HG03342 (cell line): Measurements from ENCODE around the gene SIRPB2.

Experiments
- ATAC-seq: cut with Tn5 transposase; IDR thresholded peaks from one replicate; pipeline ENCODE4 v1.9.1; 2021; ENCODE audit warnings: mild to moderate bottlenecking, moderate library complexity; ENCODE audit not compliant: unreplicated experiment

Gene SIRPB2

GRCh38 chr20:1491281-1491840 is at the start of gene SIRPB2:
SIRPB2 (minus strand) TSS chr20:1491420; CDS start chr20:1491359, 61 bp downstream.
- no peak for ATAC-seq

- ATAC-seq: no peak
These were observed 48.7 kb upstream of the SIRPB2 start for GRCh38 chr20:1539816-1540419.

GRCh38 chr20:1538655-1539054 is 47.4 kb upstream of the SIRPB2 start:
- no peak for ATAC-seq

GRCh38 chr20:1537731-1538058 is 46.5 kb upstream of the SIRPB2 start:
- no peak for ATAC-seq

GRCh38 chr20:1536893-1537730 is 45.9 kb upstream of the SIRPB2 start:
- no peak for ATAC-seq

GRCh38 chr20:1535420-1536175 is 44.4 kb upstream of the SIRPB2 start:
- ATAC-seq: peak; percentile 92

- no peak for ATAC-seq
These were observed 43.3 kb upstream of the SIRPB2 start for GRCh38 chr20:1534526-1534925.

- no peak for ATAC-seq
These were observed 41.8 kb upstream of the SIRPB2 start for GRCh38 chr20:1533059-1533458.

- no peak for ATAC-seq
These were observed 37.6 kb upstream of the SIRPB2 start for GRCh38 chr20:1528811-1529210.

- no peak for ATAC-seq
These were observed 36.7 kb upstream of the SIRPB2 start for GRCh38 chr20:1527923-1528322.

GRCh38 chr20:1526896-1527295 is 35.7 kb upstream of the SIRPB2 start:
- no peak for ATAC-seq

GRCh38 chr20:1526310-1526709 is 35.1 kb upstream of the SIRPB2 start:
- no peak for ATAC-seq

- ATAC-seq: no peak
These were observed 32.8 kb upstream of the SIRPB2 start for GRCh38 chr20:1524004-1524403.

- no peak for ATAC-seq
These were observed 25.8 kb upstream of the SIRPB2 start for GRCh38 chr20:1517010-1517409.

GRCh38 chr20:1513801-1514200 is 22.6 kb upstream of the SIRPB2 start:
- no peak for ATAC-seq

- ATAC-seq: no peak
These were observed 18.0 kb upstream of the SIRPB2 start for GRCh38 chr20:1509237-1509636.

- no peak for ATAC-seq
These were observed 17.4 kb upstream of the SIRPB2 start for GRCh38 chr20:1508574-1508973.

- ATAC-seq: no peak
These were observed 16.1 kb upstream of the SIRPB2 start for GRCh38 chr20:1507276-1507675.

GRCh38 chr20:1505871-1506270 is 14.7 kb upstream of the SIRPB2 start:
- ATAC-seq: no peak

GRCh38 chr20:1505361-1505760 is 14.1 kb upstream of the SIRPB2 start:
- ATAC-seq: no peak

- ATAC-seq: peak; percentile 96
These were observed 12.5 kb upstream of the SIRPB2 start for GRCh38 chr20:1503564-1504227.
